H1 (cell line): Measurements from ENCODE around the gene WNT1. TPM values are rescaled to one million over a fixed set of nuclear protein-coding genes. Genes with fewer than 3 reads are reported as not detected.

Experiments used
- CTCF ChIA-PET: fragments of 300-600 bp; sonication (Branson Sonifier 250); formaldehyde crosslinking; loops from one replicate; lab custom pipeline; 2021; ENCODE audit not compliant: partially characterized antibody; lab: Charles Lee
- POLR2A ChIA-PET: fragments of 300-600 bp; sonication (Branson Sonifier 250); formaldehyde crosslinking; loops from one replicate; lab custom pipeline; 2021; ENCODE audit warnings: inconsistent platforms; ENCODE audit not compliant: partially characterized antibody; lab: Charles Lee
- DNase-seq, 2 experiments: peaks; one replicate each; pipeline versions ENCODE4 v3.0.0 to v3.0.0-alpha.2; 2010 to 2022; ENCODE audit warnings: low spot score in 2 of 2, low read depth in 1 of 2, mixed read lengths in 1 of 2
- FAIRE-seq: peaks from 2 replicates; lab custom pipeline; 2011; peaks lifted over from hg19 to GRCh38; lab: Jason Lieb, UNC
- H2AFZ ChIP-seq: 2 replicates; pipeline ENCODE4 v1.8.1; 2012; ENCODE audit warnings: low read length, inconsistent platforms
- H2AK5ac ChIP-seq: 2 replicates; pipeline ENCODE4 v1.6.1; 2013; ENCODE audit warnings: low read depth, low read length
- H2BK120ac ChIP-seq: replicated peaks from 2 replicates; pipeline ENCODE3; 2013; ENCODE audit warnings: low read depth, low read length, inconsistent platforms
- H2BK12ac ChIP-seq: 2 replicates; pipeline ENCODE4 v1.6.1; 2013; ENCODE audit warnings: low read depth, low read length
- H2BK15ac ChIP-seq: 2 replicates; pipeline ENCODE4 v1.6.1; 2013; ENCODE audit warnings: low read length
- H2BK20ac ChIP-seq: 2 replicates; pipeline ENCODE4 v1.6.1; 2013; ENCODE audit warnings: low read length
- H2BK5ac ChIP-seq: 2 replicates; pipeline ENCODE4 v1.6.1; 2013; ENCODE audit warnings: low read depth, low read length
- H3K14ac ChIP-seq: 2 replicates; pipeline ENCODE4 v1.6.1; 2013; ENCODE audit warnings: inconsistent platforms; ENCODE audit not compliant: insufficient read length
- H3K18ac ChIP-seq: 2 replicates; pipeline ENCODE4 v1.6.1; 2013; ENCODE audit warnings: low read length; ENCODE audit errors: extremely low read depth
- H3K23ac ChIP-seq: 2 replicates; pipeline ENCODE4 v1.6.1; 2013; ENCODE audit warnings: inconsistent platforms; ENCODE audit not compliant: insufficient read length
- H3K23me2 ChIP-seq: 2 replicates; pipeline ENCODE4 v1.6.1; 2013; ENCODE audit warnings: low read depth, low read length
- H3K27ac ChIP-seq: 2 replicates; pipeline ENCODE4 v1.6.1; 2011; ENCODE audit warnings: low read depth, low read length, inconsistent platforms
- H3K27me3 ChIP-seq, 4 experiments: replicated peaks in 1 of 4; 1 replicate in 1 of 4; 2 replicates in 3 of 4; pipeline versions ENCODE4 v1.6.1 to v1.8.1; 2011 to 2013; ENCODE audit warnings: low read length in 3 of 4, mild to moderate bottlenecking in 3 of 4, inconsistent platforms in 2 of 4, mixed read lengths in 2 of 4, moderate library complexity in 1 of 4; ENCODE audit not compliant: control insufficient read depth in 3 of 4, insufficient read depth in 3 of 4; ENCODE audit errors: extremely low read depth in 1 of 4
- H3K36me3 ChIP-seq, 4 experiments: 2 replicates each; pipeline versions ENCODE4 v1.6.1 to v1.8.1; 2011 to 2013; ENCODE audit warnings: mild to moderate bottlenecking in 4 of 4, low read length in 3 of 4, moderate library complexity in 2 of 4, control low read depth in 1 of 4, inconsistent platforms in 1 of 4; ENCODE audit not compliant: insufficient read depth in 4 of 4, control insufficient read depth in 2 of 4
- H3K4ac ChIP-seq: replicated peaks from 2 replicates; pipeline ENCODE3; 2013; ENCODE audit warnings: low read length, low read depth, mixed read lengths, inconsistent platforms; ENCODE audit not compliant: insufficient read length
- H3K4me1 ChIP-seq, 4 experiments: replicated peaks in 1 of 4; 1 replicate in 1 of 4; 2 replicates in 3 of 4; pipeline versions ENCODE4 v1.6.1 to v1.8.1; 2011 to 2013; ENCODE audit warnings: low read length in 3 of 4, inconsistent platforms in 2 of 4, mixed read lengths in 1 of 4; ENCODE audit not compliant: insufficient read depth in 4 of 4, control insufficient read depth in 3 of 4
- H3K4me2 ChIP-seq, 2 experiments: 2 replicates each; pipeline versions ENCODE4 v1.6.1 to v1.8.1; 2011 to 2013; ENCODE audit warnings: low read depth in 2 of 2, low read length in 2 of 2, control low read depth in 1 of 2, inconsistent platforms in 1 of 2, mild to moderate bottlenecking in 1 of 2; ENCODE audit not compliant: insufficient read depth in 1 of 2
- H3K4me3 ChIP-seq, 4 experiments: fragments of 200-600, 300-600 bp in 1 of 4; sonication (generic), shearing (Covaris generic), sonication (Bioruptor Twin) in 1 of 4; 2 replicates each; pipeline versions ENCODE4 v1.5.1 to v1.8.1; 2011 to 2016; ENCODE audit warnings: low read length in 4 of 4, low read depth in 3 of 4, control low read depth in 2 of 4, inconsistent platforms in 2 of 4, mild to moderate bottlenecking in 2 of 4, mixed read lengths in 1 of 4, moderate library complexity in 1 of 4; ENCODE audit not compliant: insufficient read depth in 2 of 4; ENCODE audit errors: extremely low read depth in 1 of 4
- H3K56ac ChIP-seq: replicated peaks from 2 replicates; pipeline ENCODE3; 2013; ENCODE audit warnings: low read depth, mild to moderate bottlenecking, mixed read lengths, low read length, inconsistent platforms; ENCODE audit not compliant: insufficient read length
- H3K79me1 ChIP-seq: 2 replicates; pipeline ENCODE4 v1.6.1; 2013; ENCODE audit warnings: low read depth, low read length, control low read depth
- H3K79me2 ChIP-seq, 2 experiments: 2 replicates each; pipeline versions ENCODE4 v1.6.1 to v1.8.1; 2012 to 2013; ENCODE audit warnings: low read length in 2 of 2, mild to moderate bottlenecking in 2 of 2, inconsistent platforms in 1 of 2; ENCODE audit not compliant: insufficient read depth in 2 of 2, control insufficient read depth in 1 of 2
- H3K9ac ChIP-seq, 4 experiments: replicated peaks in 1 of 4; 1 replicate in 1 of 4; 2 replicates in 3 of 4; pipeline versions ENCODE4 v1.6.1 to v1.8.1; 2011 to 2013; ENCODE audit warnings: low read depth in 3 of 4, low read length in 3 of 4, control low read depth in 2 of 4, mild to moderate bottlenecking in 2 of 4, moderate library complexity in 2 of 4, inconsistent platforms in 1 of 4; ENCODE audit errors: extremely low read depth in 1 of 4
- H3K9me3 ChIP-seq, 2 experiments: 2 replicates each; pipeline versions ENCODE4 v1.6.1 to v1.8.1; 2012 to 2013; ENCODE audit warnings: mild to moderate bottlenecking in 2 of 2, moderate library complexity in 2 of 2, control low read depth in 1 of 2, inconsistent platforms in 1 of 2, low read depth in 1 of 2, low read length in 1 of 2, mixed read lengths in 1 of 2; ENCODE audit not compliant: insufficient read depth in 2 of 2
- H4K20me1 ChIP-seq, 2 experiments: replicated peaks in 1 of 2; 2 replicates each; pipeline versions ENCODE3 to v1.8.1; 2011 to 2013; ENCODE audit warnings: inconsistent platforms in 2 of 2, low read length in 2 of 2, mild to moderate bottlenecking in 1 of 2; ENCODE audit not compliant: insufficient read depth in 2 of 2, control insufficient read depth in 1 of 2
- H4K5ac ChIP-seq: 2 replicates; pipeline ENCODE4 v1.6.1; 2013; ENCODE audit warnings: low read length, low read depth, mixed read lengths, inconsistent platforms; ENCODE audit not compliant: insufficient read length
- H4K8ac ChIP-seq: 2 replicates; pipeline ENCODE4 v1.8.0; 2013; ENCODE audit warnings: mild to moderate bottlenecking, moderate library complexity, low read length, inconsistent platforms; ENCODE audit not compliant: insufficient read depth; ENCODE audit errors: extremely low read depth
- H4K91ac ChIP-seq: replicated peaks from 2 replicates; pipeline ENCODE3; 2013; ENCODE audit warnings: low read length, mixed read lengths, inconsistent platforms; ENCODE audit not compliant: insufficient read length
- CBX8 ChIP-seq: fragments of 300-800, 300-1000 bp; sonication (generic); IDR thresholded peaks from 2 replicates; pipeline ENCODE4 v1.7.1; 2016; ENCODE audit warnings: low read depth, low read length, borderline replicate concordance
- CHD1 ChIP-seq: IDR thresholded peaks from 2 replicates; pipeline ENCODE4 v1.6.1; 2012; ENCODE audit warnings: low read depth, low read length, improper control_type of control experiment
- CREB1 ChIP-seq: IDR thresholded peaks from 2 replicates; pipeline ENCODE4 v1.6.1; 2012; ENCODE audit warnings: inconsistent platforms
- KDM1A ChIP-seq: fragments of 200-600, 300-600 bp; sonication (generic); IDR thresholded peaks from 2 replicates; pipeline ENCODE4 v1.7.1; 2016; ENCODE audit warnings: mild to moderate bottlenecking, low read length, borderline replicate concordance
- MAFK ChIP-seq: IDR thresholded peaks from 2 replicates; pipeline ENCODE4 v1.6.1; 2012; ENCODE audit warnings: low read depth, mild to moderate bottlenecking, improper control_type of control experiment, low read length
- PHF8 ChIP-seq: fragments of 200-600 bp; sonication (generic); conservative IDR thresholded peaks from 2 replicates; pipeline ENCODE4 v1.7.1; 2012; ENCODE audit warnings: low read depth, mild to moderate bottlenecking, inconsistent platforms, low read length, moderate library complexity
- POLR2AphosphoS5 ChIP-seq: IDR thresholded peaks from 2 replicates; pipeline ENCODE4 v1.6.1; 2011; ENCODE audit warnings: low read depth, low read length
- RAD21 ChIP-seq, 2 experiments: IDR thresholded peaks in 1 of 2; conservative IDR thresholded peaks in 1 of 2; 2 replicates each; pipeline ENCODE4 v1.6.1; 2011; ENCODE audit warnings: low read depth in 2 of 2, low read length in 2 of 2, improper control_type of control experiment in 1 of 2, inconsistent platforms in 1 of 2, mild to moderate bottlenecking in 1 of 2, moderate library complexity in 1 of 2
- SP2 ChIP-seq: IDR thresholded peaks from 2 replicates; pipeline ENCODE4 v1.6.1; 2012; ENCODE audit warnings: mild to moderate bottlenecking, low read length, inconsistent platforms
- TCF12 ChIP-seq: IDR thresholded peaks from 2 replicates; pipeline ENCODE4 v1.6.1; 2011; ENCODE audit warnings: low read depth, mild to moderate bottlenecking, low read length
- WGBS, 2 experiments: shearing (Covaris generic) in 1 of 2; methylation state at CpG; one replicate each; pipeline versions ENCODE4 v1.1.6 to v1.1.7; 2013 to 2015; ENCODE audit warnings: low lambda C conversion rate in 2 of 2, mixed read lengths in 2 of 2, inconsistent platforms in 1 of 2, low coverage in 1 of 2, missing lambda C conversion rate in 1 of 2; ENCODE audit not compliant: insufficient replicate concordance in 2 of 2, insufficient coverage in 1 of 2, insufficient read length in 1 of 2; ENCODE audit errors: extremely low coverage in 1 of 2, missing lambda C conversion rate in 1 of 2; 5-methylcytosine and 5-hydroxymethylcytosine counted together
- polyA plus RNA-seq, 7 experiments: library from polyadenylated mRNA; depleted of rRNA in 3 of 7; stranded (reverse) in 5 of 7; unstranded in 2 of 7; fragments of >200 nt in 5 of 7; fragments of 200-250 nt in 2 of 7; gene quantifications; 1 replicate in 5 of 7; 2 replicates in 1 of 7; 4 replicates in 1 of 7; pipeline versions ENCODE4 v1.2.1 to v1.2.3, GENCODE V29; 2011 to 2013; ENCODE audit warnings: missing spikeins in 2 of 7, mixed read lengths in 2 of 7
- total RNA-seq: library from RNA; stranded (reverse); fragmentation: NEBNext Ultra II Directional; extraction: Animal tissue kit (Norgen Biotek cat#: 25700); gene quantifications from 2 replicates; pipeline ENCODE4 v1.2.1, GENCODE V29; 2021

Gene WNT1
- total and polyA plus RNA-seq, 2 of the 8 experiments (the other 6 are each of a cell fraction or from before 2014, with no cell fraction given): not detected

DNA sequence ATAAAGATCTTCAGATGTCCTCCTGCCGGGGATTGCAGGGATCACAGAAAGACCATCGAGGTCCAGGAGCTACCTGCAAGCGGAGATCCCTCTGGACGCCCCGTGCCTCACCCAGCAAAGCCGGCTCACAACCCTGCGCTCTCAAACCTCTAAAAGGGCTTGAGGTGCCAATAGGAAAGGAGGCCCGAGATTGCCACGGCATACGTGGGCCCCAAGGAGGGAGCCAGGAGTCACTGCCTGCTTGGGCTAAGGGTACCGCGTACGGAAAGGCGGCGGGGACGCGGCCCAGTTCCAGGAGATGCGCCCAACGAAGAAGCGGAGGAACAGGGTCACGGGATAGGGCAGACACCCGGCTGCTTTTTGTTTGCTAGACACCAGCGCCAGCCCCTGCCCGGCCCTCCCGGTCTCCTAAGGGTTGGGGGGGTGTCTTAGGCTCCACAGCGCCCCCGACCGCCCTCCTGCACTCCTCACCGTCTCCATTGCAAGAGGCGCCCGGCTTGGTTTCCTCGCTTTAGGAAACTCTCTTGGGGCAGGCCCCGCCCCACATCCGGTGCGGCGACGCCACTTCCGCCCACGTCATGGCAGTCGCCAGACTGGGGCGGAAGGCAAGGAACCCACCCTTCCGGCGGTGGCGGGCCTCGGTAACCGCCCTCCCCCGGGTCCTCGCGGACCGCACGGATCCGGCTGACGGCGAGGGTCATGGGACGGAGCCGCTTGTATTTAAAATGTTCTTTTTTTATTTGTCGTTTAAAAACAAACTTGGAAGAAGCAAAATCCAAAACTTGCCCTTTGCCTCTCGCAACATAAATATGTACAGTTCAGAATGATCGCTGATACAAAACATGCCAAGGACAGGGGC, 40.4 kb downstream of the WNT1 start, which contains the start of gene PRKAG1:
Gene PRKAG1, minus strand, starts transcription at position 516 of the 859 bp plus-strand sequence. Its CDS starts 36 bp downstream, at position 480.
- peak within 1 kb of the TSS; percentile 20 for H3K56ac ChIP-seq
- peaks cover 8% of the 10 kb centered on the region for H3K23me2 ChIP-seq
- peaks cover 0 to 6% (median 1%) of the 10 kb centered on the region in 4 experiments; a peak in 4 of 7 replicates for H3K4me1 ChIP-seq
- CTCF ChIA-PET: interaction anchor here (0.7 to 11.5 kb wide), 15 partner anchors 10 to 84 kb away, joined by 3 to 207 read pairs (median 5); partner anchors contain the start of genes DDN and WNT1
- no peak within 1 kb of the TSS for H3K14ac ChIP-seq
- H4K5ac ChIP-seq: peak within 1 kb of the TSS; percentile 87
- no peaks in the 10 kb centered on the region; the same call in 1 of the 2 replicates for H3K79me1 ChIP-seq
- POLR2A ChIA-PET: interaction anchor here (0.6 to 22.2 kb wide), 27 partner anchors 9 to 548 kb away, joined by 3 to 339 read pairs (median 4); partner anchors contain the start of genes DDN, FKBP11, RND1 and TROAP
- WGBS, 2 experiments: 3% methylated on average over 57 of the region's 59 CpGs; no CpG with 5 or more reads in 1 of the 2 experiments
- H3K36me3 ChIP-seq: peaks cover 0 to 20% (median 11%) of the 10 kb centered on the region in 4 experiments; a peak in 5 of 8 replicates
- no peak within 1 kb of the TSS for H3K23ac ChIP-seq
- no peaks in the 10 kb centered on the region for H3K27me3 ChIP-seq
- no peaks in the 10 kb centered on the region for H3K79me2 ChIP-seq
- peak within 1 kb of the TSS; percentile 64; the same call in 1 of the 2 replicates for H2AFZ ChIP-seq
- peak within 1 kb of the TSS; percentile 84; the same call in 1 of the 2 replicates for H2BK12ac ChIP-seq
- peak within 1 kb of the TSS; percentile 79 for H2BK5ac ChIP-seq
- H4K8ac ChIP-seq: peak within 1 kb of the TSS; percentile 90; the same call in 1 of the 2 replicates
- DNase-seq (peak; percentile 96), FAIRE-seq (no peak)
- peak within 1 kb of the TSS; percentile 40 for H3K4ac ChIP-seq
- H3K4me2 ChIP-seq: peak within 1 kb of the TSS; percentile 87 to 92
- peak within 1 kb of the TSS; percentile 65 to 92 (median 80) for H3K4me3 ChIP-seq
- peak within 1 kb of the TSS; percentile 98; the same call in 1 of the 2 replicates for H2AK5ac ChIP-seq
- H2BK15ac ChIP-seq: no peak within 1 kb of the TSS
- H3K9ac ChIP-seq: peak within 1 kb of the TSS; percentile 79 to 95 (median 88)
- H2BK20ac ChIP-seq: no peak within 1 kb of the TSS
- H3K18ac ChIP-seq: peak within 1 kb of the TSS; percentile 92; the same call in 1 of the 2 replicates
- H4K91ac ChIP-seq: no peak within 1 kb of the TSS
- no peak within 1 kb of the TSS for H2BK120ac ChIP-seq
- no peaks in the 10 kb centered on the region for H3K9me3 ChIP-seq
- H3K27ac ChIP-seq: peak within 1 kb of the TSS; percentile 85
- peaks cover 0 to 3% of the 10 kb centered on the region in 2 experiments for H4K20me1 ChIP-seq
- TF ChIP-seq MAFK (no peak), CHD1 (peak; percentile 58; the same call in 1 of the 2 replicates), CBX8 (no peak), KDM1A (no peak), CREB1 (peak; percentile 93), PHF8 (peak; percentile 69), TCF12 (no peak), POLR2AphosphoS5 (peak; percentile 80), RAD21 (IDR thresholded peaks at IDR 0.05 in 1 of 2, conservative IDR thresholded peaks at IDR 0.05 in 1 of 2; ENCODE audit: low read depth in 2 of 2, low read length in 2 of 2) (peak; percentile 29 to 32; a peak in 3 of 4 replicates), SP2 (no peak)
